Ovary (tissue), 9 donors: Measurements from ENCODE around the gene CD48. TPM values are rescaled to one million over a fixed set of nuclear protein-coding genes. Genes with fewer than 3 reads are reported as not detected.

Experiments
- DNase-seq, 5 donors: peaks; one replicate each; pipeline ENCODE4 v3.0.0-alpha.2; 2019 to 2020
- H3K27ac ChIP-seq, 2 donors: fragments of 200-600 bp; one replicate each; pipeline versions ENCODE4 v1.5.1 to v1.8.0; 2019 to 2022
- H3K27me3 ChIP-seq: fragments of 200-600 bp; one replicate; pipeline ENCODE4 v1.8.0; 2022
- H3K36me3 ChIP-seq: fragments of 200-600 bp; sonication (generic); one replicate; pipeline ENCODE4 v1.5.1; 2019
- H3K4me1 ChIP-seq: one replicate; pipeline ENCODE4 v1.8.1; 2013; ENCODE audit warnings: mild to moderate bottlenecking, moderate library complexity; ENCODE audit not compliant: insufficient read depth
- H3K4me3 ChIP-seq: fragments of 200-600 bp; sonication (generic); one replicate; pipeline ENCODE4 v1.5.1; 2017
- H3K9me3 ChIP-seq, 2 donors: fragments of 200-600 bp in 1 of 2; sonication (generic) in 1 of 2; one replicate each; pipeline versions ENCODE4 v1.5.1 to v1.8.1; 2013 to 2019; ENCODE audit warnings: mild to moderate bottlenecking in 1 of 2, moderate library complexity in 1 of 2
- CTCF ChIP-seq, 3 donors: fragments of 450-650 bp in 2 of 3; fragments of 200-600 bp in 1 of 3; IDR thresholded peaks; one replicate each; pipeline versions ENCODE4 v1.5.1 to v1.8.0; 2016 to 2022; ENCODE audit warnings: antibody characterized with exemption in 3 of 3, mild to moderate bottlenecking in 1 of 3
- EP300 ChIP-seq: sonication (generic); formaldehyde crosslinking; IDR thresholded peaks from one replicate; pipeline ENCODE4 v1.6.1; 2017; ENCODE audit warnings: antibody characterized with exemption
- POLR2A ChIP-seq: fragments of 450-650 bp; IDR thresholded peaks from one replicate; pipeline ENCODE4 v1.6.1; 2017; ENCODE audit warnings: antibody characterized with exemption, mild to moderate bottlenecking, moderate library complexity
- WGBS, 3 donors: extraction: QIAGEN DNeasy Blood & Tissue Kit in 1 of 3; methylation state at CpG; one replicate each; pipeline versions ENCODE4 v1.1.5 to v1.1.7; 2013 to 2017; 5-methylcytosine and 5-hydroxymethylcytosine counted together
- intact Hi-C, 4 donors: fragments of 100-400 bp; cut with DNase I; formaldehyde crosslinking; loops; one replicate each; pipeline versions ENCODE4 v1.11.0 to v1.15.1; 2022 to 2023
- polyA plus RNA-seq, 2 donors: library from polyadenylated mRNA; stranded (reverse); fragments of 200-250 nt in 1 of 2; fragments of 350-450 nt in 1 of 2; fragmentation: Illumina TruSeq in 1 of 2; extraction: RNeasy Lipid Tissue Mini Kit (QIAGEN cat#74804) in 1 of 2; gene quantifications; one replicate each; pipeline ENCODE4 v1.2.3, GENCODE V29; 2013 to 2014
- total RNA-seq, 7 donors: library from RNA; depleted of rRNA in 2 of 7; stranded (reverse); fragments of >200 nt in 2 of 7; fragmentation: NEBNext Ultra II Directional in 3 of 7; extraction: Animal tissue kit (Norgen Biotek cat#: 25700) in 3 of 7; gene quantifications; one replicate each; pipeline versions ENCODE4 v1.1.0 to v1.2.4, GENCODE V29; 2016 to 2023
- donor health status: DM: no; HTN: no; CAD: no; lungs with moderate emphysema.
- donor health status: DM: no; HTN: no; CAD: no.
- donor health status: Bipolar disorder and iron deficiency.
- donor health status: DM: yes; HTN: yes; CAD: no.
- donor health status: DM: no; HTN: no; CAD: no.
- donor health status: DM: yes; HTN: yes; CAD: no.

CD48 gene
- total and polyA plus RNA-seq, 9 donors = 0.61 to 17.6 (median 2.5) TPM

- no peaks in the 10 kb centered on the region for H3K27me3 ChIP-seq
- H3K9me3 ChIP-seq = no peaks in the 10 kb centered on the region
- no peaks in the 10 kb centered on the region for H3K4me1 ChIP-seq
- no peaks in the 10 kb centered on the region for H3K36me3 ChIP-seq
- TF ChIP-seq EP300 (no peak), POLR2A (no peak), CTCF (IDR thresholded peaks at IDR 0.05) (no peak)
- no peak for DNase-seq
- no peak overlapping the region for H3K27ac ChIP-seq
- H3K4me3 ChIP-seq = no peak overlapping the region
- intact Hi-C loops = no loop called here
- 62 to 81% (median 75%) methylated on average over 19 of the region's 19 CpGs for WGBS, 3 donors
These were observed 82.1 kb downstream of the CD48 start for GRCh38 chr1:160629286-160630210.

GRCh38 chr1:160628799-160629263 lies 82.8 kb downstream of the CD48 start:
- Histone ChIP-seq H3K36me3 (no peaks in the 10 kb centered on the region), H3K27ac (no peak overlapping the region), H3K9me3 (no peaks in the 10 kb centered on the region), H3K4me1 (no peaks in the 10 kb centered on the region), H3K27me3 (no peaks in the 10 kb centered on the region), H3K4me3 (no peak overlapping the region)
- WGBS, 3 donors = 72 to 81% (median 81%) methylated on average over 8 of the region's 8 CpGs
- no peak for DNase-seq
- intact Hi-C loops = no loop called here
- TF ChIP-seq POLR2A = no peak
- TF ChIP-seq EP300 = no peak
- no peak for TF ChIP-seq CTCF (IDR thresholded peaks at IDR 0.05)

Other genes starting within 250 kb of the CD48 start
- gene SLAMF6, start 188.6 kb downstream of the CD48 start, total RNA-seq = under 1 TPM in 6 of 7 donors, not detected in 1; 0.13 to 0.72 (median 0.47) TPM
- gene SLAMF6, start 188.6 kb downstream of the CD48 start, polyA plus RNA-seq = 1 to 10 TPM in 1 of 2 donors, under 1 TPM in 1; 0.24 to 4.2 TPM
- 10 to 100 TPM in 1 of 7 donors, 1 to 10 TPM in 5, under 1 TPM in 1; 0.91 to 10.9 (median 2.0) TPM for gene CD84, start 132.3 kb downstream of the CD48 start, total RNA-seq
- gene CD84, start 132.3 kb downstream of the CD48 start, polyA plus RNA-seq = 1 to 10 TPM in 1 of 2 donors, under 1 TPM in 1; 0.48 to 9.6 TPM
- under 1 TPM in 4 of 7 donors, not detected in 3; 0.15 to 0.57 (median 0.27) TPM for gene SLAMF1, start 64.8 kb downstream of the CD48 start, total RNA-seq
- under 1 TPM; 0.18 to 0.68 TPM for gene SLAMF1, start 64.8 kb downstream of the CD48 start, polyA plus RNA-seq
- gene SLAMF7, start 27.4 kb upstream of the CD48 start, total RNA-seq = 1 to 10 TPM in 2 of 7 donors, under 1 TPM in 4, not detected in 1; 0.32 to 3.7 (median 0.84) TPM
- gene SLAMF7, start 27.4 kb upstream of the CD48 start, polyA plus RNA-seq = 1 to 10 TPM in 1 of 2 donors, under 1 TPM in 1; 0.36 to 7.3 TPM
- gene LY9, start 84.4 kb upstream of the CD48 start, total RNA-seq = under 1 TPM in 5 of 7 donors, not detected in 2; 0.15 to 0.90 (median 0.45) TPM
- 1 to 10 TPM in 1 of 2 donors, under 1 TPM in 1; 0.24 to 2.9 TPM for gene LY9, start 84.4 kb upstream of the CD48 start, polyA plus RNA-seq
- 1 to 10 TPM in 2 of 7 donors, under 1 TPM in 5; 0.45 to 3.1 (median 0.51) TPM for gene CD244, start 151.1 kb upstream of the CD48 start, total RNA-seq
- 1 to 10 TPM in 1 of 2 donors, under 1 TPM in 1; 0.75 to 2.8 TPM for gene CD244, start 151.1 kb upstream of the CD48 start, polyA plus RNA-seq
- 1,000 to 10,000 TPM in 1 of 7 donors, 10 to 100 TPM in 1, 1 to 10 TPM in 4, under 1 TPM in 1; 0.48 to 1,183 (median 2.0) TPM for gene ITLN1, start 173.4 kb upstream of the CD48 start, total RNA-seq
- 10 to 100 TPM in 1 of 2 donors, 1 to 10 TPM in 1; 4.5 to 44.1 TPM for gene ITLN1, start 173.4 kb upstream of the CD48 start, polyA plus RNA-seq
- gene ITLN2, start 243.0 kb upstream of the CD48 start, total RNA-seq = 1 to 10 TPM in 6 of 7 donors, under 1 TPM in 1; 0.53 to 7.2 (median 2.1) TPM
- gene ITLN2, start 243.0 kb upstream of the CD48 start, polyA plus RNA-seq = 1 to 10 TPM; 3.4 to 7.6 TPM